T follicular helper cell (primary cell): Measurements from ENCODE around the gene CAMK2A.

Source experiments
- DNase-seq: peaks from one replicate; pipeline ENCODE4 v3.0.0-alpha.2; 2020; ENCODE audit warnings: low read depth

The CAMK2A gene

DNA sequence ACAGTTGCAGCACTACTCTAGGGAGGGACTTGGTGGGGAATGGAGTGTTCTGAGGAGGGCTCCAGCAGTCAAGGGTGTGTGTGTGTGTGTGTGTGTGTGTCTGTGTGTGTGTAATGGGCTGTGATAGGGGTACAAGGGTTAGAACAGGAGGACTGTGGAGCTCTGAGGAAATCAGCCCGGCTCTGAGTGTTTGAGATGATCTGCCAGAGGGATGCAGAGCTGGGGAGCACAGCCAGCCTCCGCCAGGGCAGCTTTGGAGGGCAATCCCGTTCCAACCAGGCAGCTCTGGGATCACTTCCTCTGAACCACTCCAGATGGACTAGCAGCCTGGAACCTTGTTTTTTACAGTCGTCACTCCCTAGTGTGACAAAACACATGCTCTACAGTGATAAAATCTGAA is 102.7 kb downstream of the CAMK2A start:
- no peak for DNase-seq

DNA sequence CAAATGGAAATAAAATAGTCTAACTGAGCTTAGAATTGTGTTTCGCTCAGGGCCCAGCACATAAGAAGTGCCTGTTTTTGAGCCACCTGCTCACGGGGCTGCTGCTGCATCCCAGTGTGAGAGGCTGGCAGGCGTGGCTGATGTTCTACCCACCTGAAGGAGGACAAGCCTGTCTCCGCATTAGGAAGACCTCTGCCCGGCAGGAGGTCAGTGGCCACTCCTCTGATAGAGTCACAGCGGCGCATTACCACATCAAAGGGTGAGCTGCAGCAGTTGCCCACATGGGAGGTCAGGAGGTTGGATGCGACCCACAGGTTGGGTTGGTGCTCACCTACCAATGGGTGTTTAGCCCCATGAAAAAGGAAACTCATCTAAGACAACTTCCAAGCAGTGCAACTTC is 103.4 kb downstream of the CAMK2A start:
- no peak for DNase-seq

DNA sequence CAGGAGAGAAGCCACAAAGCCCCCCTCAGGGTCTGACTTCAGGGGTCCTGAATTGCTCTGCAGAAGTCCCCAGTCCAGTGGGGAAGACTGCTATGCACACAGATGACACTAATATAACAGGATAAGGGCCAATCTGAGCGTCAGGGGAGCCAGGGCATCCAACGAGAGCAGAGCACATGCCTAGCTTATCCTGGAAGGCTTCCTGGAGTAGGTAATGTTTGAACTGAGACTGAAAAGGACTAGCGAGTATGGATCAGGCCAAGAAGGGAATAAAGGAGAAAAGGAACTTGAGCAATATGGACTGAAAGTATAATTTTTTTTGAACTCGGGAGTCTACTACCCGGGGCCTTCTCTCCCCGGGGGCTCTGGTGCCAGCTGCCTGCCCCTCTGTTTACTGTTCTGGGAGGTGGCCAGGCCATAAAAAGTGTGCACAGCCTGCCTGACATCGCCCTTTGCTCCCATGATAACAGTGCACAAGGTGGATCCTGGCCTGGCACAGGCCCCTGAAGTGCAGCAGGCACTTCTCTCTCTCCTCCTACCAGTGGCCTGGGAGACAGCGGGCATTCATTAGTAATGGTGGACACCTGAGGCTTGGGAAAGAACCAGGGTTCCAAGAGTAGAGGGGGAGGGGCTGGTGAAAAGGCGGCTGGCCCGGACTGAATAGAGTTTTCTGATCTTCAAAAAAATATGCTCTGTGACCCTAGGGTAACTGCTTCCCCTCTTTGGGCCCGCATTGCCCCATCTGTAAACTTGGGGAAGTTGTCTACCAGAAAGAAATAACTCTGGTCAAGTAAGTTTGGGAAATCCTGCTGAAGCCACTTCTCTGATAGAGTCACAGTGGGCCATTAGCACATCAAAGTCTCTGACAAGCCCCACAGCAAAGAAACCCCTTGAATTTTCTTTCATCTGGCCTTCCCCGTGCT is 104.3 kb downstream of the CAMK2A start:
- no peak for DNase-seq

DNA sequence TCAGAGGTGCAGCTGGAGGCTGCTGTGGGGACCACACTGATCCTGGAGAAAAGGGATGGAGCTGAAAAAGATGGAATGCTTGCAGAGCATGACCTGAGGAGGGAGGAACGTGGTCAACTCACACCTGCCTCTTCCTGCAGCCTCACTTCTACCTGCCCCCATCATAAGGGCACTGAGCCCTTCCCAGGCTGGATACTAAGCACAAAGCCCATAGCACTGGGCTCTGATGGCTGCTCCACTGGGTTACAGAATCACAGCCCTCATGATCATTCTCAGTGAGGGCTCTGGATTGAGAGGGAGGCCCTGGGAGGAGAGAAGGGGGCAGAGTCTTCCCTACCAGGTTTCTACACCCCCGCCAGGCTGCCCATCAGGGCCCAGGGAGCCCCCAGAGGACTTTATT is 105.6 kb downstream of the CAMK2A start:
- DNase-seq = no peak

DNA sequence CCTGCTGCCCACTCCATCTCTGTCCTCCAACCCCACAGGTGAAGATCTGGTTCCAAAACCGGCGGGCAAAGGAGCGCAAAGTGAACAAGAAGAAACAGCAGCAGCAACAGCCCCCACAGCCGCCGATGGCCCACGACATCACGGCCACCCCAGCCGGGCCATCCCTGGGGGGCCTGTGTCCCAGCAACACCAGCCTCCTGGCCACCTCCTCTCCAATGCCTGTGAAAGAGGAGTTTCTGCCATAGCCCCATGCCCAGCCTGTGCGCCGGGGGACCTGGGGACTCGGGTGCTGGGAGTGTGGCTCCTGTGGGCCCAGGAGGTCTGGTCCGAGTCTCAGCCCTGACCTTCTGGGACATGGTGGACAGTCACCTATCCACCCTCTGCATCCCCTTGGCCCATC is 106.1 kb downstream of the CAMK2A start:
- DNase-seq = no peak

DNA sequence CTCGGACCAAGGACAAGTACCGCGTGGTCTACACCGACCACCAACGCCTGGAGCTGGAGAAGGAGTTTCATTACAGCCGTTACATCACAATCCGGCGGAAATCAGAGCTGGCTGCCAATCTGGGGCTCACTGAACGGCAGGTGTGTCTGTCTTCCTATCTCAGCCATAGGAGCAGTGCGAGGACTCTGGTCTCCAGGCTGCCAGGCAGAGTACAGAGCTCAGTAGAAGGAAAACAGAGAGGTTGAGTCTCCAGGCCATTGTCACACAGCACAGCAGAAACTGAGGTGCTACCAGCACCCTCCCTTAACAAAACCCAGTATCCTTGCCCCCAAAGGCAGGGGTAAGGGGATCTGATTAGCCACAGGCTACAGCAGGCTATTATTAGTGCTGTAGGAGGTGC is 106.8 kb downstream of the CAMK2A start:
- DNase-seq = no peak

DNA sequence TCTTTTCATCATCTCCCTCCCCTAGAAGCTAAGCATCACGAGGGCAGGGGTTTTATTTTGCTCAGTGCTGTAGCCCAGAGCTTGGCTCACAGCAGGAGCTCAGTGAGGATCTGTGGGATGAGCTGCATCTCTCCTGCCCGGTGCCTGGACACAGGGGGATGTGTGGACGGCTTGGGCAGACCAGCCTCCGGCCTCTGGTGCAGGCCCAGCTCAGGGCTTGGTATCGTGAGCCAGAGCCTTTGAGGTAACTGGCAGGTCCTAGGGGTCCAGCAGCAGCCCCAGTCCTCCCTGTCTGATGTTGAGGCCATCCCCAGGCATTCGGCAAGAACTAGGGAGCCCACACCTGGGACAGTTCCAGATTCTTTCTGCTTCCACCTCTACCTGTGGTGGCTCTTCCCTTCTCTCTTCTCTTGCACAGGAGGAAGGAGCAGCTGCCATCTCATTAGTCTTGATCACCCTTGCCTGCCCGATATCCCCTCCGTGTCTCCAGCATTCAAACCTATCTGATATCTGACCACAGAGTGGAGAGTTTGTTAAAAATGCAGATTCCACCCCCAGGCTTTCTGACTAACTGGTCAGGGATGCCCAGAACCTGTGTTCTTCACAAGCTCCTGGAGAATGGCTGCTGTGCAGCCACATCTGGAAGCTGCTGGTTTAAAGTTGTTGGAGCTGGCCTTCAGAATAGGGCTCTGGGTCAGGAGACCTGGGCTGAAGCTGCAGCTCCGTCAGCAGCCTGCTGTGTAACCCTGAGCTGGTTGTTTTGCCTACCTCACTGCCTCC is 107.6 kb downstream of the CAMK2A start:
- DNase-seq = no peak

DNA sequence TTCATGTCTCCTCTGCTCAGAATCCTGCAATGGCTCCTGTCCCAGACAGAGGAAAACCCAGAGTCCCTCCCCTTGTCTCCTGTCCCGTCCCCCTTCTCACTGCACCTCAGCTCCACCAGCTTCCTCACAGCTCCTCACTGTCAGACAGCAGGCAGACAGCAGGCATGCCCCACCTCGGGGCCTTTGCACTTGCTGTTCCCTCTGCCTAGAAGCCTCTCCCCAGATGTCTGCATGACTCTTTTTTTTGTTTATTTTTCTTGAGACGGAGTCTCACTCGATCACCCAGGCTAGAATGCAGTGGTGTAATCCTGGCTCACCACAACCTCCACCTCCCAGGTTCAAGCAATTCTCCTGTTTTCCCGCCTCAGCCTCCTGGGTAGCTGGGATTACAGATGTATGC is 108.5 kb downstream of the CAMK2A start:
- DNase-seq = no peak

DNA sequence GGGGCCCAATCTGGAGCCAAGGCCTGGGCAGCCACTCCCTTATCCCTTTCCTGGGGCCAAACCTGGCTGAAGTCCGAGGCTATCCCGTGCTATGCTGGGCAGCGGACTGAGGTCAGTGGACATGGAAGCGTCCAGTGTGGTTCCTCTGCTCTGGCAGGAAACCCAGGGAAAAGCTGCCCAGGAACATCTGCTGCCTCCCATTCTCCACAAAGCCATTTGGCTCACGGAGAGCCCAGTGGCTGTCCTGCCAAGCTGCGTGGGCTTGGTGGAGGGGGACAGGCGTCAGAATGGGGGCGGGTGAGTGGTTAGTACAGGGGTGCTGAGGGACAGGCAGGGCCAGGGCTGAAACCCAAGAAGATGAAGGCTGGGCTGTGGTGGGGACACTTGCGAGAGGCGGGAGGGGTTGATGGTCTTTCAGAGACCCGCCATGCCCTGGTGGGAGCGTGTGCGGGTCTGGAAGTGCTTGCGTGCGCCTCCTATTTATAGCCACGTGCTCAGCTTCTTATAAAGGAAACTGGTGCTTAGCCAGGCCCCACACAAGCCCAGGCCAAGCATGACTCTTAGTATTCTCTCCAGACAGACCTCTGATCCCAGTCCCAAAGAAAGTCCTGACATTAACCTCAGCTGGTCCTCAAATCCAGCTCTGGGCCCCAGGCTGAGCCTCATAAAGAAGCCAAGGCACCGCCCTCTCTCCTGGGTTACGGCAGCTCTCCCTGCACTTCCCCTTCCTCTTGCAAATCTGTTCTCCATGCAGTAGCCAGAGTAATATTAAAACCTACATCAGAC is 109.1 kb downstream of the CAMK2A start:
- DNase-seq = no peak

DNA sequence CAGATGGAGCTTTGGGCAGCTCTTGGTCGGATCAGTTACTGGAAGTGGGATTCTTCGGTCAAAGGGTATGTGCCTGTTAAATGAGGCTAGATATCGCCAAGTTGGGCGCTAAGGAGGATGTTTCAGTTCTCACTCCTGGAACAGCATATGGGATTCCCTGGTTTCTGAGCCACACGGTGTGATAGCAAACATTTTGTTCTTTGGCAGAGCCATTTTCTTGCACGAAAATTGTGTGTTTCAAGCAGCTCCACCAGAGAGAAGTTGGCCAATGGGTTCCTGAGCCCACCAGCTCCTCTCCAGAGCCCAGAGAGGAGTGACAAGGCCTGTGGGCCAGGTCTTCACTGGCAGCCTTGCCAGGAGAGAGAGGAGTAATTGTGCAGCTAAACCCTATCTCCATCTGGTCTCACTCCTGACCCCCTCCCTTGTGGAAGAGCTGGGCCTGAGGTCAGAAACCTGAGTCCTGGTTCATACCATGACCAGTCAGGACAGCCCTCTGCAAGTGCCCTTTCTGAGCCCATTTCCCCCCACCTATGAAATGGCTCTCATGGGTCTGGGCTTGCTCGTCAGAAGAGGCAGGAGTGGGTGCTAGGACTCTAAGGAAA is 110.5 kb downstream of the CAMK2A start:
- no peak for DNase-seq

DNA sequence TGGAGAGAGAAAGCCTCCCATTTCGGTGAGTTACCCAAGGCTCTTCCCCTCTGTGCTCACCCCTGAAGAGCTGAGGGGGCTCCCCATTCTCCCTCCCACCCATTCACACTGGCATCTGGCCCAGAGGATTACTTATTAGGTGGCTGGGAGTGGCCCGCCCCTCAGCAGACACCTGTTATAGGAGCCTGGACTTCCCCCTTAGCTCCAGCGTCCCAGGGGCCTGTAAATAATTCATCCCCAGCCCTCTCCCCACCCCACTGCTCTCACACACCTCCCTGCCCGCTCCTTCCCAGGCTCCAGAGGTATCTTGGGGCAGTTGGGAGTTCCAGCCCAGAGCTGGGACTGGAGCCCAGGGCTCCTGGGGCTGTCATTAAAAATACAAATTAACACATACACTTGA is 111.3 kb downstream of the CAMK2A start:
- DNase-seq = no peak

DNA sequence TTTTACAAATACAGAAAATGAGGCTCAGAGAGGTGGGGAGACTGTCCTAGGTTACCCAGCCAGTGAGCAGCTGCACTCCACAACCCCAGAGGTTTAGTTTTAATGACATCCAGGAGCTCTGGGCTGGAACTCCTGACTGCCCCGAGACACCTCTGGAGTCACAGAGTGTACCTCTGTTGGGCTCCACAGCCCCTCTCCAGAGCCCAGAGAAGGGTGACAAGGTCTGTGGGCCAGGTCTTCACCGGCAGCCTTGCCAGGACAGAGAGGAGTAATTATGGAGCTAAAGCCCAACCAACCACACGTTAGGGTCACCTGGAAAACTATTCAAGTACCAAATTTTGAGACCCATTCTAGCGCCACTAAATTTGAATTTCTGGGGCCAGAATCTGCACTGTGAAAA is 111.9 kb downstream of the CAMK2A start:
- DNase-seq = no peak

DNA sequence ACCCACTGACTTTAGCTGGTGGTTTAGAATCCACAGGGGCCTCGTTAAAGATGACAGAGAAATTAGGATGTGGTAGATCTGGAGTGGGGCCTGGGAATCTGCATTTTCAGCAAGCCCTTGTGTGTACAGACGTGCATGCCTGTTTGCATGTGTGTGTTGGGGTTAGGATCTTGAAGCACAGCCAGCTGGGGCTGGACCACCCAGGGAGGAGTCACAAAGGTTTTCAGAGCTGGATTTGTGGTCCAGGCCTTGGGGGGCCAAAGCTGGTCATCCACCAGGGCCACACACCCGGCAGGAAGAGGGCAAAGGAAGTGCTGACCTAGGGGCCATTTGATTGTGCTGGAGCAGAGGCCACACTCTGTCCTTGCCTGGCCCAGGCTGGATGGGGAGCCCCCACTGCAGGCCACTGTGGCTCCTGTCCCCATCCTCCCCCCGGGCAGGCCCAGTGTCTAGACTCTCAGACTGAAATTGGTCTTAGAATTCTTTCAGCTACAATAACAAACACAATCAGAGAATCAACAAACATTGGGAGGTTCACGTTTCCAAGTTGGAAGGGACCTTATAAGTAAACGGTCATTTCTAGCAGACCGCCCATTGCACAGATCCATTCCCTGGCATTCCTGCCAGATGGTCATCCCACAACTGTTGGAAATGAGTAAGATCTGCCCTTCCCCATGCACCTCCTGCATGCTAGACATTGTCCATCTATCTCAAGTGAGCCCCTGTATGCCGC is 112.7 kb downstream of the CAMK2A start:
- no peak for DNase-seq

DNA sequence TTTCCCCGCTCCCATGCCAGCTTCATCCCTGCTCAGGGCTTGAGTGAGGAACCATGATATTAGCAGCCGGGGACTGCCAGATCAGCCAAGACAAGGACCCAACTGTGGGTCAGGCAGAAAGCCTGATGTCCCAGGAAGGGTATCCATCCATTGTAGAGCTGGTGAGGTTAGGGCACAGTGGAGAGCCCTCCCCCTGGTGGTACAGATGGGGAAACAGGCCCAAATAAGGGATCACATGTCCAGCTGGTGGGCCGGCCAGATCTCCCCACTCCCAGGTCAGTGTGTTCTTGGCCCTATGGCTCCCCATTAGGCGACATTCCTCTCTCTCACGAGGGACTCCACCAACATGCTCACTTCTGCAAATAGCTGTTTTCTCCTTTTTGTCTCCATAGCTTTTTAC is 114.0 kb downstream of the CAMK2A start:
- no peak for DNase-seq

DNA sequence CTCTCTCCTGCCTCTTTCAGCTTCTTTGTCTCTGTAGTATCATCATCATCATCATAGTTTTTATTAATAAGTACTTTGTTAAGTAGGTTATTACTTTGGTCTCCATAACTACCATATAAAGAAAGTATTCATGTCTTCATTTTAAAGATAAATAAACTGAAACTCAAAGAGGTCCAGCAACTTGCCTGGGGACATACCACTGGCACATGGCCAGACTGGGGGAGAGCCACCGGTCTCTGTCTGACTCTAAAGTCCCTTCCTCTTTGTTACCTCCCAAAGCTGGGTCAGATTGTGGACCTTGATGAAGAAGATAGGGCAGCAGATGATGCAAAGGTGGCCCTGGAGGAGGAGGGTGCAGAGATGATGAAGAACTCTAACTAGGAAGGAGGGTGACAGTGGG is 114.5 kb downstream of the CAMK2A start:
- DNase-seq = no peak

DNA sequence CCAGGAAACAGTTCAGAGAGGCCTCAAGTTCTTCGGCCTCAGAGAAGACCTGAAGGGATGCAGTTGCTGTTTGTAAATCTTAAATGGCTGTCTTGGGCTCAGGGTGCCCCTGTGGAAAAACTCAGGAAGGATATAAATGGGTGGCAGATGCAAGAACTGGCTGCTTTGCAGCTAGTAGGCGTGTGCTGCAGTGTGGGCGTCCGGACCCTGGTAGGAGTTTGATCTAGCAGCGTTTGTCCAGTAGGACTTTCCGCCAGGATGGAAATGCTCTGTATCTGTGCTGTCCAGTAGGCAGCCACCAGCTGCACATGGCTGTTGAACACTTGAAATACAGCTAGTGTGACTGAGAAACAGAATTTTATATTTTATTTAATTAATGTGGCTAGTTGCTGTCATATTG is 115.3 kb downstream of the CAMK2A start:
- no peak for DNase-seq

DNA sequence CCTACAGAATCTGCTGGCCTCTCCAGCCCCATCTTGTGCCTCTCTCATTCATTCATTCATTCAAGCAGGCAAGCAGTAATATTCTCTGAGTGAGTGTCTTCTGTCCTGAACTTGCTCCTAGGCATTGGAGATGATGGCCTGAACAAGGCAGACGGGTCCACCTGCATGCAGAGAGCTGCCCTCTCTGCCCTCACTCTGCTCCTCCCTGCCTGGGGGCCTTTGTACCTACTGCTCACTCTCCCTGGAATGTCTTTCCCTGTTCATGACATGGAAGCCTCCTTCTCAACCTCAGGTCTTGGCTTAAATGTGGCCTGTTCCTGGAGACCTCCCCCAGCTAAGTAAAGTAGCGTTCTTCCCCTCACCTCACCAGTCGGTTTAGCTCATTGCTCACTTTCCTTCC is 116.4 kb downstream of the CAMK2A start:
- no peak for DNase-seq

DNA sequence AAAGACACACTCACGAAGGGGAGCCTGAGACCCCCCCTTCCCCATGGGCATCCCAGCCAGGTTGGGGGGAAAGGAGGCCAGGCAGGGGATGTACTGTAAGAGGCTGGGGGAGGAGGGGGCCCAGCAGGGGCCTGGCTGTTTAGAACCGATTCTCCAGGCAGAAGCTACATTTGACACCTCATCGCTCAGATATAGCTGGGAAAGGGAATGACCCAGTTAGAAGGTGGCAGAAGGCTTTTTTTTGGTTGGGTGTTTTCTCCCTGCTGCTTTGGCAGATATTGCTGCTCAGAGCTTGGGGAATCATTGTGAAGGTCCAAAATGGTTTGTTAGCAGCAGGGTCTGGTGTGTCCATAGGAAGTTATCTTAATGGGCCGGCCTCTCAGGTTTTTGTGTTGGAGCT is 117.0 kb downstream of the CAMK2A start:
- DNase-seq = no peak

DNA sequence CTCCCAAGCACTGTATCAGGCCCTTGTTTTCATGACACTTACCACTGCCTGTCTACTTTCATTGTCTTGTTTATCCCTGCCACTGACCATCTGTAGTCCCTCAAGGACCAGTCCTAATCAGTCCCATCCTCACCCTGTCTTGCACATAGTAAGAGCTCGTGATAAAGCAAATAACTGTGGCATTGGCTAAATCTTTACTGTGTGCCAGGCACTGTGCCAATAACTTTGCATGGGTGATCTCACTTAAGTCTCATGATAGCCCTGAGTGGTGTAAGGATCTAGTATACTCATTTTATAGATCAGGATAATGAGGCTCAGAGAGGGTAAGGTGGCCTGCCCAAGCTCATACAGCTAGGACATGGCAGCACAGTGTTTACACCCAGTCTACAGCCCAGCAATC is 117.4 kb downstream of the CAMK2A start:
- no peak for DNase-seq
